ENCODE results near the gene LIFR.

DNA sequence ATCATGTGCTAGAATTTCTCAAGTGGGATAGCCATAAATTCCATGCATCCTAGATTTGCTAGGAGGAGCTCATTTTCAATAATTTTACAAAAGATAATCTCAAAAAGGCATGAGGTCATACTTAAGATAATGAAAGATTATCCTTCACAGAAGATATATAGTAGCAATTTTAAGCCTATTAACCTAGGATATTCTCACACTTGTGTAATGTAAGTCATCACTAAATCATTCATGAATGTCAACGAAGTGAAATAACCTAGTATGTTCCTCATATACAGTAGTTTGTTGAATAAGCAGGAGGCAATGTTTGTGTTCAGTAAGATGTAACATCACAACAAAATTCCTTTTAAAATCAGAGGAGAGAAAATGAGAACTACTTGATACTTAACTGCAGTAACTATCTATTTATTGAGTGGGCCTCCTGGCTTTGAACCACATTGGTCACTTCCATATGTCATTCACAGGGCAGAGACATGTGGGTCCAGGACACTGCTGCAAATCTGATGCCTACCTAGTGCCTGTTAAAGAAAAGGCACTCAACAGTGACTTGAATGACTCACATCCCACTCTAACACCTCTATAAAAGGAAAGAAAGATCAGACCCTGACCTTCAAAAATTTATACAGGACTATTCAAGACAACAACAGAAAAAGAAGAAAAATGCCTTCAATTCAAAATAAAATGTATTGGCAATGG lies 8.2 kb downstream of the LIFR start:
- TF ChIP-seq, protein P1, sequence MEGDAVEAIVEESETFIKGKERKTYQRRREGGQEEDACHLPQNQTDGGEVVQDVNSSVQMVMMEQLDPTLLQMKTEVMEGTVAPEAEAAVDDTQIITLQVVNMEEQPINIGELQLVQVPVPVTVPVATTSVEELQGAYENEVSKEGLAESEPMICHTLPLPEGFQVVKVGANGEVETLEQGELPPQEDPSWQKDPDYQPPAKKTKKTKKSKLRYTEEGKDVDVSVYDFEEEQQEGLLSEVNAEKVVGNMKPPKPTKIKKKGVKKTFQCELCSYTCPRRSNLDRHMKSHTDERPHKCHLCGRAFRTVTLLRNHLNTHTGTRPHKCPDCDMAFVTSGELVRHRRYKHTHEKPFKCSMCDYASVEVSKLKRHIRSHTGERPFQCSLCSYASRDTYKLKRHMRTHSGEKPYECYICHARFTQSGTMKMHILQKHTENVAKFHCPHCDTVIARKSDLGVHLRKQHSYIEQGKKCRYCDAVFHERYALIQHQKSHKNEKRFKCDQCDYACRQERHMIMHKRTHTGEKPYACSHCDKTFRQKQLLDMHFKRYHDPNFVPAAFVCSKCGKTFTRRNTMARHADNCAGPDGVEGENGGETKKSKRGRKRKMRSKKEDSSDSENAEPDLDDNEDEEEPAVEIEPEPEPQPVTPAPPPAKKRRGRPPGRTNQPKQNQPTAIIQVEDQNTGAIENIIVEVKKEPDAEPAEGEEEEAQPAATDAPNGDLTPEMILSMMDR (IDR thresholded peaks at IDR 0.05; ENCODE audit: insufficient read depth, low read depth, low read length): no peak
- TF ChIP-seq EZH2 (IDR thresholded peaks at IDR 0.05; ENCODE audit: insufficient read depth, low read length): no peak
